ENCODE results near the gene HAND2.

Gene HAND2

GRCh38 chr4:173536808-173537429, 6.9 kb upstream of the HAND2 start:
- no peak for DNase-seq (ENCODE audit: low read depth in 2 of 2, low spot score in 1 of 2)

DNA sequence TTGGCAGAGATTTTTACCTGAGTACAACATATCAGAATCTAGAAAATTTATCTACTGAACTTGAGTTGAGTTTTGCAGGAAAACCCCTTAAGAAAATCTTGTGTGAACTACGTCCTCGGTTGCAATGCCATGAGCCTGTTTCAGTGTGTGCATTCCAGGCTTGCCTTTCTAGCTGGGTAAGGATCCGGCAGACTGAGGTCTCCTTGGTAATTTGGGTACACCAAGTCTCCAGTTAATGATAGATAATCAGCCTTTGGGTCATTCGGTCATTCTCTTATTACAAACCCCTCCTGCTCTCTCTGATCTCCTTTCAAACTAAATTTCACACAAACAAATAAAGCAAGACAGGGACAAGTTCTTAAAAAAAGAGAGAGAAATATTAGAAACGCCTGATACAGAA, 5.9 kb upstream of the HAND2 start:
- no peak for DNase-seq (ENCODE audit: low read depth in 2 of 2, low spot score in 1 of 2)

DNA sequence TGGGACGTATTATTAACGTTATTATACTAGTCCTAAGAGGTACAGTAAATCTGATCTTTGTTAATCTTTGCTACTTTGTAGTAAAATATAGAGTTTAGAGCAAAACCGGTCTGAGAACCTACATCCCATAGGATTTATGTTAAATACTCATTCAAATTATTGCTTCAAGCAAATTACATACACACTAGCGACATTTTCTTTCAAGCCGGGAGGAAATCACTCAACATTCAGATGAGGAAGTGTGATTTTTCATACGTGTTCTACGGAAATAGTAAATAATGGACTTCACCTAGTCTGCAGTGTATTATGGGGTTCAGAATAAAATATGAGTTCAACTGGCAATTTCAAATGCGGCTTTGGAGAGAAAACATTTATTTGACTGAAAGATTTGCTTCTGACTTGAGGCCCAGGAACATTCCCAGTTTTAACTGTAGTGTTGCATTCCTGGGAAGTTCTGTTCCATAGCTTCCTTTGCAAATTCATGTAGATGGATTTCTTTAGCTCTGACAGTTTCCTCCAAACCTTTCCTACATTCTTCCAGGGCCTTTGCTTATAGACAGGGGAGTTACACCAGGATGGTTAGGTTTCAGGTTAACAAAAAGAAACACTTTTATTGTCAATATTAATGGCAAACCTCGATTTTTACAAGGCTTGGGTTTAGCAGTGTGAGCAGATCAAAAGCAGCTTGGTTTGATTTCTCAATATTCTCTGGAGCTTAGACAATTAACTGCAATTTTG, 5.3 kb upstream of the HAND2 start:
- DNase-seq (ENCODE audit: low read depth in 2 of 2, low spot score in 1 of 2) = no peak

DNA sequence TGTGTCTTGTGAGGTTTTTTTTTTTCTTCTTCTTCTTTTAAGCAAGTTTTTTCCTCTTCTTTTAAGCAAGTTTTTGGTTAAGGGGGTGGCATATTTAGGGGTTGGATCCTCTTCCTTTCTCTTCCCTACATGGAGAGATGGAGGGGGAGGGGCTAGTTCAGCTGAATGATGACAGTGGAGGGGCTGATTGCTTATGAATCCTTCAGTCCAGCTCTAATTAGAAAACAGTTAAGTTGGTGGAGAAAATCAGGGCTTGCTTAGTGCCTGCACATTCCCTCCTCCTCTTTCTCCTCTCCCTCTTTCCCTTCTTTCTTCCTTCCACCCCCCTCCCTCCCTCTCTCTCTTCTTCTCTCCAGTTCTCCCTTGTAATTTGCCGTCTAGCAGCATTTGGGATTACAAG, 4.4 kb upstream of the HAND2 start:
- DNase-seq (ENCODE audit: low read depth in 2 of 2, low spot score in 1 of 2) = no peak

DNA sequence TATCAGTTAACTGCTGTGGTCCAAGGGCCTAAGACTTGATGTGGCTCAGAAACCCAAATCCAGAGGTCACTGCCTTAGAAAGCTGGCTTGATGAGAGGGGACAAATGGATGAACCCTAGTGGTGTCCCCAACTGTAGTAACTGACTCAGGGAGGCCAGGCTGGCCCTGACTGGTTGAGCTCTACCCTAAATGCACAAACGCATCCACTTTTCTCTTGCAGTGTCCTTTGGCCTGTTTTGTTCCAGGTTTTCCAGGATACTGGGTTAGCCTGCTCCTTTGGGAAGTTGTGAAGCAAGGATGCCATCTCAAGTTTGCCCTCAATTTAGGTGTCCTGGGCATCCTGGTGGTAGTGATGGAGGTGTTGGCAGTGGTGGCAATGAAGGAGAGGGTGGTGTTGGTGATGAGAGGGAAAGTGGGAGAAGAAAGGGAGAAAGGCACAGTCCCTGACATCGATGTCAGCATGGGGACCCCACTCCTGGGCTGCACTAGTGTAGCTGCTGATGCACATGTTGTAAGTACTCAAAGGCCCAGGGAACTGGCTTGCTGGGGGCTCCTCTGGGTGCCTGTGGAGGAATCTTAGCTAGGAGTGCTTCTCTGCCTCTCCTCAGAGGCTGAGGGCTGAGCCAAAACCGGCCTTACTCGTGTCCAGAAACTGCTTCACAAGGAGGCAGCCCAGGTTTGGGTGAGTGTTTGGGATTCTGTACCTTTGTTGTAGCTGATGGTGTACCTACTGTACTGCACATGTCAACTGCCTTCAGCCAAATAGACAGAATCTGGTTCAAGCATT, 2.9 kb upstream of the HAND2 start:
- no peak for DNase-seq (ENCODE audit: low read depth in 2 of 2, low spot score in 1 of 2)

DNA sequence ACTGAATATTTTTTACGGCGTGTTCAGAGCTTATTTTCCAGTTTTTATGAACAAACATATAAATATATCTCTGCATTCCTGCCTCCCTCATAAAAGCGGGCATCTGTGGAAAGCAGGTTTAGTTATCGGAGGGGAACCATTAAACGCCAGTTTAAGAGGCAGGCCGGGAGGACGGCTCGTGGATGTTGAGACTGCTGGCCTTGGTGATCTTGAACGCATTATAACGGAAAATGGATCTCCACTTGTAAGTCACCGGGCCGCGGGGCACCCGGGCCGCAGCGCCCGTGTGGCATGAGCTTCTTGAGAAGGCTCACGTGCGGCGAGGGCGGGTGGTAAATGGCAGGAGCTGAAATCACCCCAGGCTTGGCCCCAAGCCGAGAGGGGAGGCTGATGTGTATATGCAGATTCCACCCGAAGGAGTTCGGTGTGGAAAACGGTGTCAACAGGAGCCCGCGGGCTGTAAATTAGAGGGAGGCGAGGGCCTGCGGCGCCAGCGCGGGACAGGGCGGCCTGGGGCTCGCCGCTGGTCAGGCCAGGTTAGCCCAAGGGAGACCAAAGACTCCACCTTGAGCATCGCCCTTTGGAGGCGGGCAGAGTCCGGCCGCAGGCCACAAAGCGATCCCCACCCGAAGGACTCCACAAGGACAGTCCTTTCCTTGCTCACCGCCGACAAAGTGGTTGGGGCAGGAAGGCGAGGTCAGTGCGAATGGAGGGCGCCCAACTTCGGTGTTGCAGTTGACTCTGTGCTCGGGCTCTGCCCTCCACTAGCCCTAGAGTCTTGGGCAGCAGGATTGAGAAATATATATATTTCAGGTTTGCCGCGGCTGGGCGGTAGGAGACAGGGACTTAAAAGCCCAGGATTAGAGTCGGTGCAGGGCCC, 1.3 kb upstream of the HAND2 start:
- DNase-seq (ENCODE audit: low read depth in 2 of 2, low spot score in 1 of 2) = no peak

DNA sequence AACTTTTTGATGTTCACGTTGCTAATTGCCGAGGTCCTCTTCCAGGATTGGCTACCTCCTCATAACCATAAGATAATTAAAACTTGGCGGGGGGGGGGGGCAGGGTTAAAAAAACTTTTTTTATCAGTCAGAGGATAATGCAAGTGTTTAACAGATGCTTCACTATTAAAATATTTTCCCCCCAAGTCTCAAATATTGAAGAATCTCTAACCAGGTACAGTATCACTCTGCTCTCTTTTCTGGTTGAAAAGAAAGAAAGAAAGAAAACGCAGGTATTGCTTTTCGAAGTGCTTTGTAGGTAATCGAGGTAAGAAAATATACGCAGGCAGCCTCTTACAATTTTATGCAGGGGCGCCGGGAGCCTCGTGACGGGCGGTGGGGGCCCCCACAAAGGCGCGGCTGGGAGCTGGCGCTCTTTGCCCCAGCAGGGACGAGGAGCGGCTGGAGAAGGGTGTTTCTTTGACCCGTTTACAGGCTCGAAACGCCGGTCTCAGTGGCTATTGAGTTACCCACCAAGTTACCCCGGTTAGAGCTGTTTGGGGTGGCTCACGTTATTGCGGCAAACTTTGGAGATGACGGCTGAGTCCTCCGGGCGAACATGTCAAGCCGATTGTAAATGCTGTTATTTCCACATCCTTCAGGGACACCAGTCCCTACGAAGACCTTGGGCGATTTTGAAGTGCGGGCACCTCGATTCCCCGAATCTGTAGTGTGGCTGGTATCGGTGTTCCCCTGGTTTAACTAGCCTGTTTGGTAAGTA, 477 bp upstream of the HAND2 start:
- no peak for DNase-seq (ENCODE audit: low read depth in 2 of 2, low spot score in 1 of 2)

GRCh38 chr4:173528378-173529321, 1.4 kb downstream of the HAND2 start:
- DNase-seq (ENCODE audit: low read depth in 2 of 2, low spot score in 1 of 2) = no peak

DNA sequence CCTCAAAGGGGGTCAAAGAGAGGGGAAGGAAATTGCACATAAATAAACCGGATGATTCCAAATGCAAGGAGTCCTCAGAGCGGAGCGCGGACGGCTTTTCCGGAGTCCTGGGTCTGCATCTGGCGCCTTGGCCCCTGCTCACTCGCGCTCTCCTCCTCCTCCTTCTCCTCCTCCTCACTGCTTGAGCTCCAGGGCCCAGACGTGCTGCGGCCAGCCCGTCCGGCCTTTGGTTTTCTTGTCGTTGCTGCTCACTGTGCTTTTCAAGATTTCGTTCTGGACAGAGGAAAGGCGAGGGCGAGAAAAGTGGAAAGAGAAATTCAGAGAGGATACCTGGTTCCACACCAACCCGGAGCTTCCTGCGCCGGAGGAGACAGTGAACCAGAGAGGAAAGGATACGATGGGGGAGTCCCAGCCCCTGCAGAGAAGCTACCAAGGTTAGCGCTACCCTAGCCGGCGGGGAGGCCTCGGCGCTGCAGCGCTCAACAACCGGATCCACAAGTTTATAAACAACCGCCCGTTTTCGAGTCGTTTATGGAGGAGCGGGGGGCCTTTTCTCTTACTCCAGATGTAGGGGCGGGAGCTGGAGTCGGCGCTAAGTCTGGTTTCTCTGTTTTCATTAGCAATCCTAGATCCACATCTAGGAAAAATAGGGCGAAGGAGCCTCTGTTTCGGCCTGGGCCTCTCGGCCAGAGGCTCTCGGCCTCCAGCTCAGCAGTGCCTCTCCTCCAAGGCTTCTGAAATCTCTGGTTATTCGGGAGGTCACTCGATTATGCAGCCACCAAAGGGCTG, 2.7 kb downstream of the HAND2 start:
- no peak for DNase-seq (ENCODE audit: low read depth in 2 of 2, low spot score in 1 of 2)

GRCh38 chr4:173526724-173527102, 3.3 kb downstream of the HAND2 start:
- no peak for DNase-seq (ENCODE audit: low read depth in 2 of 2, low spot score in 1 of 2)

GRCh38 chr4:173526027-173526482, 4.0 kb downstream of the HAND2 start:
- DNase-seq (ENCODE audit: low read depth in 2 of 2, low spot score in 1 of 2) = no peak

GRCh38 chr4:173525118-173526011, 4.7 kb downstream of the HAND2 start:
- no peak for DNase-seq (ENCODE audit: low read depth in 2 of 2, low spot score in 1 of 2)

GRCh38 chr4:173524218-173525117, 5.6 kb downstream of the HAND2 start:
- DNase-seq (ENCODE audit: low read depth in 2 of 2, low spot score in 1 of 2) = no peak

DNA sequence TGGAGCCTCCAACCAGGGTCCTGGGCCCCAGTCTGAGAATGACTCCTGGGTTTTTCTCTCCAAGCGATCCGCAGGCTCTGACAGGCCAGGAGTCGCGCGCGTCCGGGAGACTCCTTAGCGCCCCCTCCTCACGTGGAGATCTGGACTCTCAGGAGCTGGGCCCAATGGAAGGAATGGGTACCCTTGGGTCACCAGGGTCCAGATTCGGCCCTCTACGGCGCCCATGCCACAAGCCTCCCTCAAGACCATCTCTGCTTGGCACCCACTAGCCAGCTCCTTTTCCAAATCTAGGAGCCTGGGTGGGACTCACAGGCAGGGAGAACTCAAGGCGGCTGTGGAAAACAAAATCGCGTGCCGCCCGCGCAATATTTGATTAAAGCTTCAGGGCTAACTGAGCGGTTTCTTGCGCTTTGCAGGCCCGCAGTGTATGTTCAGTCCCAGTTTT, 7.1 kb downstream of the HAND2 start:
- no peak for DNase-seq (ENCODE audit: low read depth in 2 of 2, low spot score in 1 of 2)

- no peak for DNase-seq (ENCODE audit: low read depth in 2 of 2, low spot score in 1 of 2)
Measured at GRCh38 chr4:173522160-173522950, 7.7 kb downstream of the HAND2 start.

Data from stimulated activated CD8-positive, alpha-beta memory T cell treated with anti-CD3 and anti-CD28 coated beads, Interleukin-4, amount 100 ng/mL, for 1 hour (primary cell).